Measurements from ENCODE around the gene ZNF385B.
"Not testable (repeated sequence)": the region's sequence is repeated elsewhere in the genome, so short reads cannot be mapped to it uniquely, and the experiment has no call there.

ZNF385B gene

DNA sequence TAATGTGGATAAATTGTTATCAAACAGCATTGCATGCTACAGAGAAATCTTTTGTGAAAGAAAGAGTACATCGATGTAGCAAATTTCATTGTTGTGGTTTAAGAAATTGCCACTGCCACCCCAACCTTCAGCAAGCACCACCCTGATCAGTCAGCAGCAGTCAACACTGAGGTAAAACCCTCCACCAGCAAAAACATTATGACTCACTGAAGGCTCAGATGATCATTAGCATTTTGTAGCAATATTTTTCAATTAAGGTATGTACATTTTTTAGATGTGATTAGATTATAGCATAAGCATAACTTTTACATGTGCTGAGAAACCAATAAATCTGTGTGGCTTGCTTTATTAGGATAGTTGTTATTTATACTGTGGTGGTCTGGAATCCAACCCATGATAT is 75.5 kb downstream of the ZNF385B start:
- no peak overlapping the region for H3K27ac ChIP-seq
- no peak overlapping the region for H3K4me3 ChIP-seq (ENCODE audit: low read depth in 1 of 2, low read length in 1 of 2)
- H3K4me1 ChIP-seq (ENCODE audit: control insufficient read depth in 1 of 2, insufficient read depth in 1 of 2, low read depth in 1 of 2, low read length in 1 of 2): no peaks in the 10 kb centered on the region
- H3K9me3 ChIP-seq: no peaks in the 10 kb centered on the region
- no peaks in the 10 kb centered on the region for H3K27me3 ChIP-seq
- no peaks in the 10 kb centered on the region for H3K36me3 ChIP-seq
- TF ChIP-seq, protein P1, sequence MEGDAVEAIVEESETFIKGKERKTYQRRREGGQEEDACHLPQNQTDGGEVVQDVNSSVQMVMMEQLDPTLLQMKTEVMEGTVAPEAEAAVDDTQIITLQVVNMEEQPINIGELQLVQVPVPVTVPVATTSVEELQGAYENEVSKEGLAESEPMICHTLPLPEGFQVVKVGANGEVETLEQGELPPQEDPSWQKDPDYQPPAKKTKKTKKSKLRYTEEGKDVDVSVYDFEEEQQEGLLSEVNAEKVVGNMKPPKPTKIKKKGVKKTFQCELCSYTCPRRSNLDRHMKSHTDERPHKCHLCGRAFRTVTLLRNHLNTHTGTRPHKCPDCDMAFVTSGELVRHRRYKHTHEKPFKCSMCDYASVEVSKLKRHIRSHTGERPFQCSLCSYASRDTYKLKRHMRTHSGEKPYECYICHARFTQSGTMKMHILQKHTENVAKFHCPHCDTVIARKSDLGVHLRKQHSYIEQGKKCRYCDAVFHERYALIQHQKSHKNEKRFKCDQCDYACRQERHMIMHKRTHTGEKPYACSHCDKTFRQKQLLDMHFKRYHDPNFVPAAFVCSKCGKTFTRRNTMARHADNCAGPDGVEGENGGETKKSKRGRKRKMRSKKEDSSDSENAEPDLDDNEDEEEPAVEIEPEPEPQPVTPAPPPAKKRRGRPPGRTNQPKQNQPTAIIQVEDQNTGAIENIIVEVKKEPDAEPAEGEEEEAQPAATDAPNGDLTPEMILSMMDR (IDR thresholded peaks at IDR 0.05): no peak

DNA sequence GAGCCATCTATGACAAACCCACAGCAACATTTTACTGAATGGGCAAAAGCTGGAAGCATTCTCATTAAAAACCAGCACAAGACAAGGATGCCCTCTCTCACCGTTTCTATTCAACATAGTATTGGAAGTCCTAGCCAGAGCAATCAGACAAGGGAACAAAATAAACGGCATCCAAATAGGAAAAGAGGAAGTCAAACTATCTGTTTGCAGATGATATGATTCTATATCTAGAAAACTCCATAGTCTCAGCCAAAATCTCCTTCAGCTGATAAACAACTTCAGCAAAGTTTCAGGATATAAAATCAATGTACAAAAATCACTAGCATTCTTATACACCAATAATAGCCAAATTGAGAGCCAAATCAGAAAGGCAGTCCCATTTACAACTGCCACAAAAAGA is 79.1 kb downstream of the ZNF385B start:
- not testable (repeated sequence) for H3K4me3 ChIP-seq (ENCODE audit: low read depth in 1 of 2, low read length in 1 of 2); H3K27ac ChIP-seq; H3K36me3 ChIP-seq; H3K9me3 ChIP-seq; H3K27me3 ChIP-seq; H3K4me1 ChIP-seq (ENCODE audit: control insufficient read depth in 1 of 2, insufficient read depth in 1 of 2, low read depth in 1 of 2, low read length in 1 of 2)

DNA sequence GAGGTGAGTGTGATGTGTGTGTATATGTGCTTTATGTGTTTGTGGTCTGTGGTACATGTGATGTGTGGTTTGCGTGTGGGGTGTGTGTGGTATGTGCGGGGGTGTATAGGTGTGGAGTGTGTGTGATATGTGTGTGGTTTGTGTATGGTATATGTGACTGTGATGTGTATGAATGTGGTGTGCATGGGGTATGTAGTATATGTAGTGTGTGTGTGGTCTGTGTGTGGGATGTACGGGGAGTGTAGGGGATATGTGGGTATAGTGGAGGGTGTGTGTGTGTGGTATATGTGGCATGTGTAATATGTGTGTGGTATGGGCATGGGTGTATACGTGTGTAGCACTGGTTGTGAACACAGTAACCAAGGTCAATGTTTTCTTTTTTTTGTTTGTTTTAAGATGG is 87.4 kb downstream of the ZNF385B start:
- H3K27ac ChIP-seq: no peak overlapping the region
- no peaks in the 10 kb centered on the region for H3K9me3 ChIP-seq
- H3K4me1 ChIP-seq (ENCODE audit: control insufficient read depth in 1 of 2, insufficient read depth in 1 of 2, low read depth in 1 of 2, low read length in 1 of 2): no peaks in the 10 kb centered on the region
- no peak overlapping the region for H3K4me3 ChIP-seq (ENCODE audit: low read depth in 1 of 2, low read length in 1 of 2)
- H3K27me3 ChIP-seq: no peaks in the 10 kb centered on the region
- TF ChIP-seq, protein P1 (IDR thresholded peaks at IDR 0.05): no peak
- H3K36me3 ChIP-seq: no peaks in the 10 kb centered on the region

DNA sequence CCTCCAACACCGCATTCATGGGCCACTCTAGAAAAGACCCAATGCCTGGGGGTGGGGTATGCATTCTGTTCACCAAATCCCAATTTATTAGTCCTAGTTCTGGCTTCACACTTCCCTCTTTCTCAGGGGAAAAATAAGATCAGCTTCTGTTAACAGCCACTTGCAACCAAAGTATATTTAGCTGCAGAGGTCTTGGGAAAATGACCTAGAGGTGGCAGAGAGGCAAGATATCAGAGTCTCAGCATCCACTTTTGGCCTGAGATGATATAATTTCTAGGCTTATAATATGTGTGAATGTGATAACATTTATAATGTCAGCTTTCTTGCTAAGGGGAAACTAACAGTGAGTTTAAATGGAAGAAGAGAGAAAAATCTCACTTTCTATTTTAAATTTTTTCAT is 89.1 kb downstream of the ZNF385B start:
- Histone ChIP-seq H3K4me1 (ENCODE audit: control insufficient read depth in 1 of 2, insufficient read depth in 1 of 2, low read depth in 1 of 2, low read length in 1 of 2) (no peaks in the 10 kb centered on the region), H3K27me3 (no peaks in the 10 kb centered on the region), H3K4me3 (ENCODE audit: low read depth in 1 of 2, low read length in 1 of 2) (no peak overlapping the region), H3K36me3 (no peaks in the 10 kb centered on the region), H3K9me3 (no peaks in the 10 kb centered on the region), H3K27ac (no peak overlapping the region)
- TF ChIP-seq, protein P1 (IDR thresholded peaks at IDR 0.05): no peak

DNA sequence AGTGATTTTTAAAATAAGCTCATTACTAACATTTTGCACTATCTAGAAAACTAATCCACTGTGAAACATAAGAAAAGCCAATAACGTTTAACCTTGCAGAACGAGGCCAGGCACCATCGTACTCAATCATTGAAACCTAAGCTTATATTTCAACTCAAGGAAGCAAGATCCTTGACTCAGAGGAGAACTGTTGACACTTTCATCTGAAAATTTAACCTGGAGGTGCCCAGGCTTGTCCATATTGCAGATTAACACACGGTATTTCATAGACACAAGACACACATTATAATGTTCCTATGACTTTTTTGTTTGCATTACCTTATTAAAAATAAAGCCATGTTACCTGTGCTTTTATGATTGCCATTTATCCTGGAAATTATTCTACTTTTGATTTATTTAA is 89.6 kb downstream of the ZNF385B start:
- H3K4me3 ChIP-seq (ENCODE audit: low read depth in 1 of 2, low read length in 1 of 2): no peak overlapping the region

DNA sequence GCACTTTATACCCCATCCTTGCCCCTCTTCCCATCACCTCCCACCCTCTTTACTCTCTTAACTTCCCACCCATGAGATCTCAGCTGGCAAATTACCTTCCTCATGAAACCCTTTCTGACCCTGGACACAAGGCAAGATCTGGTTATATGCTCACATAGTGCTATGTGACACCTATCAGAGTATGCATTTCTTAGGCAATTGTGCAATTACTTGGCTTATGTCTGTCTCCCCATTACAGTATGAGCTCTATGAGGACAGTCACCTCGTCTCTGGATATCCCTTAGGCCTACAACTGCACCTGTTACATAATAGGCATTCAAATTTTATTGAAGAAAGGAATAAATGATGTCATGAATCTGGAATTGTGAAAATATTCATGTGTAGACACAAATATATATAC is 91.4 kb downstream of the ZNF385B start:
- no peak overlapping the region for H3K27ac ChIP-seq
- H3K27me3 ChIP-seq: no peaks in the 10 kb centered on the region
- H3K36me3 ChIP-seq: no peaks in the 10 kb centered on the region
- H3K9me3 ChIP-seq: no peaks in the 10 kb centered on the region
- H3K4me1 ChIP-seq (ENCODE audit: control insufficient read depth in 1 of 2, insufficient read depth in 1 of 2, low read depth in 1 of 2, low read length in 1 of 2): no peaks in the 10 kb centered on the region
- no peak overlapping the region for H3K4me3 ChIP-seq (ENCODE audit: low read depth in 1 of 2, low read length in 1 of 2)
- TF ChIP-seq, protein P1 (IDR thresholded peaks at IDR 0.05): no peak

More for the DNA sequence above, 89.6 kb downstream of the ZNF385B start:
- TF ChIP-seq, protein P1 (IDR thresholded peaks at IDR 0.05): no peak
- no peaks in the 10 kb centered on the region for H3K36me3 ChIP-seq
- no peaks in the 10 kb centered on the region for H3K4me1 ChIP-seq (ENCODE audit: control insufficient read depth in 1 of 2, insufficient read depth in 1 of 2, low read depth in 1 of 2, low read length in 1 of 2)
- no peak overlapping the region for H3K27ac ChIP-seq
- no peaks in the 10 kb centered on the region for H3K27me3 ChIP-seq
- no peaks in the 10 kb centered on the region for H3K9me3 ChIP-seq
